Stimulated activated CD4-positive, alpha-beta T cell treated with anti-CD3 and anti-CD28 coated beads, Interleukin-12 subunit alpha, Interleukin-12 subunit beta, amount 100 ng/mL, for 24 hours (primary cell): ENCODE data around the gene TNNI3K.

ENCODE experiments used
- DNase-seq, 2 experiments: peaks; one replicate each; pipeline ENCODE4 v3.0.0-alpha.2; 2020; ENCODE audit warnings: low read depth in 2 of 2

TNNI3K gene

DNA sequence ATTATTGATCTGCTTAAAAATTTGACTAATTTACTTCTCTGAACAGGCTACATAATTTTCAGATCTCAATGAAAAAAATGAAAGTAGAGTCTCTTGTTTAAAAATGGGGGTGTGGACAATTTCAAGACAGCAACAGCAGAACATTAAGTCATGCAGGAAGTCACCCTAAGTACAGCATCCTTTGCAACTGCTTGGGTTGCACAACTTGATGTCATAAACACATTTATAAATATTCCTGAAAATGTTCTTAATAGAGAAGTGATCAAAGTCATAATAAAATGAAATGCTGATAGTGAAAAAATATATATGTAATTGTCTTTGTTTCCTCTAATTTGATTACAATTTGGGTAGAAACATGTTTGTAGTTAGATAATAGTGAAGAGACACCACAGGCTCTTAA, 79.3 kb downstream of the TNNI3K start:
- no peak for DNase-seq

DNA sequence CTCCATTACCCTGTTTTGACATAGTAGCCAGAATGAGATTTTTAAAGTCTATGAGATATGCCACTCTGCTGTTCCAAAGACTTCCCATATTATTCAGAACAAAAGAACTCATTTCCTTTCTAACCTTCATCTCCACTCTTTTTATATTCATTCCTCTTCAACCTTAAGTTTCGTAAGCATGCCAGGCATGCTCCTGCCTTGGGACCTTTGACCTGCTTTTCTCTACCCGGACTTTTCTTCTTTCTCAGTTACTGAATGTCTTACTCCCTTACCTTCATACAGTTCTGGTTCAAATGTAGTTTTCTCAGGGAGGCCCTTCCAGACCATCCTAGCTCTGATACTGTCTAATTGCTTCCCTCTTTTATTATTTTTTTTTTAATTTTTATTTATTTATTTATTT, 81.1 kb downstream of the TNNI3K start:
- no peak for DNase-seq

DNA sequence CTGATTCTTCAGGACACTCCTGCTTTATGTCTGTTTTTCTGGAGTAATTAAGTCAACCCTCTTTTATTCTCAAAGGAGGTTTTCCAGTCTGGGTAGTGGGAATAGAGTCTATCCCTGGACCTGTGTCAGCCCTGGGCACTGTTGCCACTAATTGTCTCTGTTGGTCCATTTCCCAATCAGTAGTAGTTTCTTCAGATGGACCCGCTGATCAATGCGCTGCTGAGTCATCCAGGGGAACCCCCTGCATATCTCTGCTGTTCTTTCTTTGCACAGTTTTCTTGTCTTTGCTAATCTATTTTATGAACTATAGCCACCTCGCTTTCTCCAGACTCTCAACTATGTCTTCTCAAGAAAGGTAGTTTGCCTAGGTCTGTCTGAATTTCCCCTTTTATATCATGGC, 82.5 kb downstream of the TNNI3K start:
- no peak for DNase-seq

DNA sequence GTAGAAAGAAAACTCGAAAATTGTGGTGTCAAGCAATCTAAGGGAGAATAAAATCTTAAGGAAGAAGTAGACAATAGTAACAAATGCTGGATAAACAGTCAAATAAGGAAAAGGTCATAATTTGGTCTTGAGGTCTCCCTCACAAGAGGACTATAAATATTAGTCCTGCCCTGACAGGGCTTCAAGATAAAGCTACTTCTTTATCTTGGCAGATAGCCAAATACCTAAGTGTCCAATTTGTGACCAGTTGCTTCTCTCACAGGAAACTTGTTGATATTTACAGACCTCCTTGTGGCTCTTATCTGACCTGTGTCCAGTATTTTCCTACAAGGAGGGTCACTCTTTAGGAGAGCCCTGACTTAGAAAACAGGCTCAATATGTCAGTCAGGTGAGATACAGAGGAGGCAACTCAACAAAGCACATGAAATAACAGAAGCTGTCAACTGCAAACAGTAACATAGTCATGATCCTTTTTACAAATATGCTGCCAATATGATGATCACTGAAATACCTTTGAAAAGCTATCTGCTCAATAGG, 88.8 kb downstream of the TNNI3K start:
- no peak for DNase-seq

DNA sequence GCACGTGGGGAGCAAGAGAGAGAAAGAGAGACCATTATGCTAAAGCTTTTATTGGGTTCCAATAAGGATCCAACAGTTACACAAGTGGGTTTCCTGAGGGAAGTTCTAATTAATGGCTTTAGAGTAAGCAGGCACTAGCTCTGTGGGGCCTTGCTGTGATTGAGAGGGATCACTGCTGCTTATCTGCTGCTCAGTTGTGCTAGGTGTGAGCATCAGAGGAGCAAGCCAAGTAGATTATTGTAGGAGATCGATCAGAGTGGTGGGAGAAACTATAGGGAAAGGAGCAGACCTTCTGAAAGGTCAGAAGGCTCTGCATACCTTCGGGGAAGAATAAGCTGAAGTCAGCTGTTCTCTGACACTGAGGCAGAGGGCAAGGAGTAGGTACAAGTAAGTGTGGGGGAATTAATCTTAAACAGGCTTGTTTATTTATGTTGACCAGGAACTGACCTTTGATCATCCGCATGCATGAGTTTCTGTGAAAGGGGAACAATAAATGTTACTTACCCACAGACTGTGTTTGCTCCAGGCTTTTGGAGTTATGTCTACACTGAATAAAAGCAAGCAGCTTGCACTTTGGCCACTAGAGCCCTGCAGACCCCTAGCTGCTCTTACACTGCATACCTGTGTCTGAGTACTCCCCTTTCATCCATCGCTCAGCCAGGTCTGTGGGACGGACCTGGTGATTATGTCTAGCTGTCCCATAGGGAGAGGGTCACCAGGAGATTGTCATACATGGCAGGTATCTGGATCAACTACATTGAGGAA, 89.7 kb downstream of the TNNI3K start:
- DNase-seq = no peak

DNA sequence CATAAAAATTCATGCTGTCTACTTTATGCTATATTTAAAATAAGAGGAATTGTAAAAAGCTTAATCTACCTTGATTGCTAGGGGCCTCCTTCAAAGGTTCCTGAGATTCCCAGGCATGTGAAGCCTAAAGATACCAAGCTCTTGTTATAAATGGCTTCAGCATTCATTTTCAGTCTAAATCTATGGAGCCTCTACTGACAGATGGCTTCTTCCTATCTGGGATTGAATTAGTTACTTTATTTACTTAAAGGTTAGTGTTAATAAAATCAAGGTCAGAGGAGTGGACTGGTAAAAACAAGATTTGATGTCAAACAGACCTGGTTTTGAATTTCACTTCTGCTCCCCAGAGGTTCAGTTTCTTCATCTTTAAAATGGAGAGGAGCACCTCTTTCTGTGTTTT, 93.7 kb downstream of the TNNI3K start:
- DNase-seq = no peak

DNA sequence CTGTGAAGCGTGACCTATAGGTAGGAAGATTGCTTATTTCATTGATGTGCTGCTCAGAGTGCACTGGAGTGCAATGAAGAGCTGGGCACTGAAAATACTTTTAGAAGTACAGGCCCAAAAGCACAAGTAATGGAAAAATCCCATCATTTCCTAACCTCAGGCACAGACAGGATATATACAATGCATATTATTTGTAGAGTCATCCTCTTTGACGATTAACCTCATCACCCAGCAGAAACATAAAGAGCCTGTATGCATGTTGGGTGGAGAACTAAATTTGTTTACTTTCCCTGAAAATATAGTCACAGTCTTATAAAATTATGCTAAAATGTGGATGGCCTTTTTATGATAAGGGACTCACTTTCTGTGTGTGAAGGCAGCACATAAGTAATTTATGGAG, 98.1 kb downstream of the TNNI3K start:
- no peak for DNase-seq

DNA sequence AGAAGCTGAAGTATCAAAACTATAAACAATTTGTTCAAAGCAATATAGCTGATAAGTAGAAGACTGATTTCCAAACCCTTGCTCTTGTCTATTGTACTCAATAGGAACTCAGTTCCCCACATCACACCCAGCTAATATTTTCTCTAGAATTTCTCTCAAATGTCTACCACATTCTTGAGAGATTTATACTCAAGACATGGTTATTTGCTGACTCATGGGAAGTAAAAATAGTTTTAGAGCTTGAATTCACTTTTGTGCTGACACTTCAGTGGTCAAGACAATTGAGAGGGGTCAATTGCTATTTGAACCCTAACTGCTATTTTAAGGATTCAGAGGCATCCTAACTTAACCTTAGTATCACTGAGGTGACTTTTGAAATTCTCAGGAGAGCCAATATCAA, 99.0 kb downstream of the TNNI3K start:
- DNase-seq = no peak

DNA sequence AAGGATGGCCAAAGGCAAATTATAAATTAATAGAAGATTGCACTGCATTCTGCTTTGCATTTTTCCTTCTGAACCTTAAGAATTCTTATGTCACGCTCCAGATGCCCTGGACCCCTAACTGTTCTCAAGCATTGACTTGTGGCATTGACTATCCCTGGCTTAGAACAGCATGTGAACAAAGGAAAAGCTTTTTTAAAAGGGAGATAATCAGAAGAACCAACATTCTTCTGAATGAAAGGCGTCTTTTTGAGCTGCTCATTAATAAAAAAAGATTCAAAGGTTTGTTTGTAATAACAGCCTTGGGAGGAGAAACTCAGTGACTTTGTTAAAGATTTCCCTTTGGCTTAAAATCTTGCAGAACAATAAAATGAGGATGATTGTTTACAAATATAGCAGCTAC, 105.5 kb downstream of the TNNI3K start:
- DNase-seq = no peak

DNA sequence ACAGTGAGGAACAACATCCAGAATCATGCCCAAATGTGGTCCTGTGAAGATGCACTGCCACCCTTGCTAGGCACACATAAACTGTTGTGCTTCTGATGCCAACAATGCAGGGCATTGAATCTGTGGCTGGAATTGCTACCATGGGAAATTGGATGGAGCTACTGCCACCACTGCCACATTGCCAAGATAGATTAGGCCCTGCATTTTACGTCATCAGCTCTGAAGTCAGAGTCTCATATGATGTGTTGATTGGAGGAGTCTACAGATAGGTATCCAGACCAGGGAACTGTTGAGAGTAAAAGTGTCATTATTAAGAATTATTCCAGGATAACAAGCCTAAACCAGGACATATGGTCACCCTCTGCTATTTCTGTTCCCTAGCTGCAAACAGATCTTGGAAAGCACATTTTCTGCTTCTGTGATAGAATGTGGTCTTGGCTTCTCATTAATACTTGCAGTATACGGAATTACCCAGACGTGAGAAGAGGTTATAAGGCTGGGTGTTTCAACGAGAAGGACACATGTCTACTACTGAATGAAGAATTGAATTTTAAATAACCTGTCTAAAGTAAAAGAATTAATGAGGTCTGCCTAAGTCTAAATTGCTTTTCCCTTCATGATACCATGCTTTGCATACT, 106.6 kb downstream of the TNNI3K start:
- DNase-seq = no peak

DNA sequence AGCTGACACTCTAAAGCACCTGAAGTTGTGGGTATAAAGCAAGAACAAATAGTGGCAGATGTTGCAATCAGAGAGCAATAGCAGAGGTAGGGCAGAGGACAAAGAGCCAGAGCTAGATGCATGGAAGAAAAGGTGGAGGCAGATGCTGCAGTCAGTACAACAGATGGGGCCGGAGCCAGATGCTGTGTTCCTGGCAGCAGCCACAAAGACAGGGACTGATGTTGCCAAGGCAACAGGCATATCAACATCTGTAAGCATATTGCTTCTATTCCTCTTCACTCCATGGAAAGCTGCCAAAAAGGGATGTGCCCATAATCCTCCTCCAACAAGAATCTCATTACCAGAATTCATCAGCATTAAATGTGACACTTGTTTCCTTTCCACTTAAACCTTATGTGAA, 108.0 kb downstream of the TNNI3K start:
- DNase-seq = no peak

DNA sequence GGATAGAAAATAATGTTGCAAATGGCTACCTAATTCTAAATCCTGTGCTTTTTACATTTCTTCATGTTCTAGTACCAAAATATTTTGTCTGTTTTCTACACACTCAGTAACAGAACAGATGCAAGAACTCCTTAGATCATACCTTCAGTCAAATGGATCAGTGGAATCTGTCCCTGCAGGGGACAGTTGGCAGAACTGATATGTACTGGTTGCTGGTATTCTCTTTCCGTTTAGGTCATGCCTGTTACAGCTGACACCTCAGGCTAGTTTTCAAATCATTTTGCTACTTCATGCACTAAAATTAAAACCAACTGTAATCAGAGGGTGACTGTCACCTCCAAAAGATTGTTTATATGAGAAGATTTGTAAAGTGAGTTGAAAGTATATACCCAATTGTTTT, 109.2 kb downstream of the TNNI3K start:
- no peak for DNase-seq

DNA sequence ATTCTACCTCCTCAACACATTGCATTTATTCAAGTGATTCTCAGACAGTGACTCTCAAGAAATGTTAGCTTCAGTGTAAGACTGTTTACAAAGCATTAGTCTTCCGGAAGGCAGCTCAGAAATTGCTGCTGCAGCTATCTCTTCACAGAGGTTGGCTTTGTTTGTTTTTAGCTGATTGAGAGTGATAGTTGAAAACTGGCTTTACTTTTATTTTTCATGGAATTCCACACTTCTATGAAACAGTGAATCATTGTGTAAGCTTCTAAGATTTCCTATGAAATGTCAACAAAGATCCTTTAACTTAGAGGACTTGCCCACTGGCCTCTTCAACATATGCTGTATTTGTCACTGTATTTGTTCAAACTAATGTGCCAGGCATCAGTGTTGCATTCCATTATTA, 121.3 kb downstream of the TNNI3K start:
- DNase-seq = no peak

DNA sequence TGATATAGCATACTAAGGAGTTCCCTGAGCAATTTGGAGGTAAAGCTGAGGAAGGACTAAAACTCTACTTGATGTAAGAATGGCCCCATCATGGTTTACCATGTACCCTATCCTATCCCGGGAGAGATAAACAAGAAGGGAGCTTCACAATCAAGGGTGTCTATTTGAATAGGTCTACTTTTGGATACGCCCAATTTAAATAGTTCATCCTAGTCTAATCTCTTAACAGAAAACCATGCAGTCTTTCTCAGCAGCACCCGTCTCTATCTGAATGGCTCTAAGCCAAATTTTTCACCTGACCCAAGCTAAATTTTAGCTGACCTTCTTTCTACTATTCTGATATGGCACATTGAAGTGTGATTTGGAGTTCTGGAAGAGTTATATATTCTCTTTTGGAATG, 122.0 kb downstream of the TNNI3K start:
- DNase-seq = no peak

DNA sequence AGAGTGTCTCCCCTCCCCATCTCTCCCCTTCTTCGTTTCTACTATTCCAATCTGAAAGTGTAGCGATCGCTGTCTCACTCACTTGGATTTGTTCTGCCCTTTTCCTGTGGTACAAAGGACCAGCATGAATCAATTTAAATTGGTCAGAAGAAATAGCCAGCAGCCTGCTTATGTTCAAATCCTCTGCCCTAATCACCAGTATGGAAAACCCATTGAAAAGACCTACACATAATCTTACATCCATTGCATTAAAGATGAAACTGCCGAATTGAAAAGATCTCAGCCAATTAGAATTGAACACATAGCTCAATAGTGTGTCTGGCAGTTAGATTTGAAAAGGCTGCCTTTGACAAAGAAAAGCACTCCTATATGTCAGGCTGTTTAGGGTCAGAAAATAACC, 122.6 kb downstream of the TNNI3K start:
- DNase-seq = no peak

DNA sequence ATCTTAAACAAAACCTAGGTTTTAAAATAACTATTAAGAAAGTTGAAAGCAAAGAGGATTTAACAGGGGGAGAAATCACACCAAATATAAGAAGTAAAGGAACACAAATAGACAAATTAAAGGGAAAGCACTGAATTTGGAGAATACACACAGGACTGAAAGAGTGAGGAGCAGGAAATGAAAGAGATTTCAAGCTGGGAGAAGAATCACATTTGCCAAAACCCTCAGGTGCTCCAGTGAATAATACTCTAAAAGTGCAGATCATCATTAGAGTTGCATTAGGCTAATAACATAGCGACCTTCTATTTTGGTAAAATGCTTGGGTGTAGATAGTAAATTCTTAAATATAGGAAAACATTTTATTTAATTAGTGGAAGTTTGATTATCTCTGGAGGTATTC, 127.5 kb downstream of the TNNI3K start:
- DNase-seq = no peak

DNA sequence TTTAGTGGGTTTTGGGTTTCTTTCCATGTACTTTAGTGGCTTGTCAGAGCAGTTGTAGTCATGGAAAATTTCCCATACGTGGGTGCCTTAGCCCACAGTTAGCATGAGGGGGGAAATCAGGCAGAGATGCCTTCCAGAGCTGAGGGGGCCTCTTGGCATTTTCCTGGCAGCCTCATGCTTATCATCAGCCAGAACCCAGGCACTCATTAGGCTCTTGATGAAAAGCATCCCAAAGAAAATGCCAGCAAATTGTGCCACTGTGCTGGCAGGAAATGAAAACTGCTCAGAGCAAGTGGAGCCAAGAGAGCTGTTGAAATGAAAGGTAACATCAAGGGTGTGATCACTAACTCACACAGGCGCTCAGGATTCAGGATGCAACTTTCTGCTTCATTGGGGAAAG, 128.0 kb downstream of the TNNI3K start:
- no peak for DNase-seq

DNA sequence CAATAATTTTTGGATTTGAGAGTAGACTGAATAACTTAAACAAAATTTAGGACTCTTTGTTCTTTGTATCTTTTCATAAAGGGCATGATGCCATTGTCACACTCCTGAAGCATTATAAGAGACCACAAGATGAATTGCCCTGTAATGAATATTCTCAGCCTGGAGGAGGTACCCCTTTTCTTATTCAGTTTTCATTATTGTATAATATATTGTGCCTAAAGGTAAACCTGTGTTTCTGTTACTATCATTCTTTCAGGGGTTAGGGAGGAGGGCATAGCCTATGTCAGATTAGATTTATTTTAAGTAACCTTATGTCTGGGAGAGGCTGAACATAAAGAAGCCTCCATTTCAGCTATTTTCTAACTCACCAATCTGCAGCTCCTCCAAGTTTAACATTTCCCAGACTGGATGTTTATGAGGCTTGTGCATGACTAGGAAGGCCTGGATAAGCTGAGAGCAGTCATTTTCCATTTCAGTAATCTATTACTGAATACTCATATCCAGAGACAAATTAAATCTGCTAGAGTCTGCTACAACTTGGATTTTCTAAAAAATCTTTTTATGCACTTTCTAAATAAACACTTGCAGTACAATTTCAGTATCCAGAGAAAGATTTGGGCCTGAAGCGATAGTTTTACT, 132.1 kb downstream of the TNNI3K start:
- no peak for DNase-seq

DNA sequence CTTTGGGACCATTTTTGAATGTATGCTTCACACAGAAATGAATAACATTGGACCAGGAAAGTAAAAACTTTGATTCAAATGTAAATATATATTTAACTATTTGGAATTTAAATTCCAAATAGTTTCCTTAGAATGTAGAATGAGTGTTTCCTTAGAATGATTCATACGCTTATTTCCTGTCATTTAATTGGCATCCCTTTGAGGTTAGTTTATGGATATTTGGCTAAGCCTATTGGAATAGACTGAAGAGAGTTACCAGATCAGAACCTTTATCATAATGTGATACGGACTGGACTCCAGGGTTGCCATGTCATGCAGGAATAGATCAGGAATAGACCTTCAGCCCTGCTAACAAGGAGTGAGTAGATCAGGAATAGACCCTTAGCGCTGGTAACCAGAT, 133.1 kb downstream of the TNNI3K start:
- no peak for DNase-seq

DNA sequence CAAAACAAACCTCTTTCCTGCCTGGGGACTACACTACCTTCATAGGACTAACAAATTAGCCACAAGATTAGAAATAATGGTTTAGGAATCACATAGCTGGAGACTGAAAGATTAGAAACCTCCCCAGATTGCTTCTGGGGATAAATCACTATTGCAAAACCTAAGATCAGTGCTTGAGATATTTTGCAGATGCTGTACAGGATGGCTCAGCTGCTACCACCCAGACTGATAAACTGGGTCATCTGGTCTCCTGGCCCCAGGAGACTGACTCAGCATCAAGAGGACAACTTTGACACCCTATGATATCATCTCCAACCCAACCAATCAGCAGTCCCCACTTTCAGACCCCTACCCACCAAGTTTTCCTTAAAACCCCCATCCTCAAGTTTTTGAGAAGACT, 140.2 kb downstream of the TNNI3K start:
- no peak for DNase-seq

DNA sequence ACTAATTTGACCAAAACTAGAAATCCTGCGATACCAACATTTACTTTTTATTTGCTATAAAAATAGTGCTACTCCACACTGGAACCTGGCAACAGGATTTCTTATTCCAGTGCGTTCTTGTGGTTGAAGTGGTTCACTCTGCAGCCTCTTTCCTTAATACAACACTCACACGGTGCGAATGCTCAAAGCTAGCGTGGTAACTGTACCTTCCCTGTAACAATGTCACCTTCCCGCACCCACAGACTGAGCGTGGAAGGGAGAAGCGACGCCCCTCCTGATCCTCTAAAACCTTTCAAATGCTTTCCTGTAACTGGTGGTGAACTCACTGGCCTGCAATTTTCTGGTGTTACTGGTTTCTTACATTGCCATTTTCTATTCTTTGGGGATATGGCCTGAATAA, 145.1 kb downstream of the TNNI3K start:
- DNase-seq = no peak

DNA sequence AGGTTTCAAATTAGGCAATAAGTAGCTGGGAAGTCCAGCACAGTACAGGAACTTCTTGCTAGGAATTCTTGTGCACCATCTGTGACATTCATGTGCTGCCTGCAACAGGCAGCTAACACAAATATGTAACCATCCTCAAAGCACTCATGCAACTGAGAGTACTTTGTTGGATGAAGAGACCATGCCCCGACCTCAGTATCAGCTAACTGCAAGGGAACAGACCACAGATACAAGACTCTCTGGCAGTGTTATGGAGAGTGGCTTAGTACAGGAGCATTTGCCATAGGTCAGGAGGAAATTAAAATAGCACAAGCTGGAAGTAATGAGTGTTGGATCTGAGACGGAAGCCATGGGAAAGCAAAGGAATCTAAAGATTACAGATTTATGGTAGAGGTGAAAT, 153.7 kb downstream of the TNNI3K start:
- DNase-seq = no peak

DNA sequence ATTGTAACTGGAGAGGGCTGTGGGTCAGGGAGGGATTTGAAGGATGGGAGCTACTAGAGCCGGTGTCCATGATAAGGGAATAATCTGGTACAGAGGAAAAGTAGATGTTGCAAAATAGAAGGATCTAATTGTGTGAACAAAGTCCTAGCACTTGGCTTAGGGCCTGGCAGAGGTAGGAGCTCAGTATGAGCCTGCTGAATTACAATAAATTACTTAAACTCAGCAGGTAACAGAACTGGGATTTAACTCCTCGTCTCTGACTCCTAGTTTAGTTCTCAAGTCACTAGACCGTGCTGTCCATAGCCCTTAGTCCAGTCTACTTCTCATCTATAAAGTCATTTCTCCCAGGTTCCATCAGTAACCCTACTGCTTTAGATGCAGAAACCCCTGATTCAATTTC, 157.0 kb downstream of the TNNI3K start:
- no peak for DNase-seq
